ENCODE measurements around the gene ALK. TPM values are rescaled to one million over a fixed set of nuclear protein-coding genes. Genes with fewer than 3 reads are reported as not detected.

ALK gene
- total and polyA plus RNA-seq, 7 experiments from 2014 or later: 0.13 TPM; not detected in 6

GRCh38 chr2:29769847-29770246, 151.5 kb downstream of the ALK start:
- peaks cover 8 to 33% (median 11%) of the 10 kb centered on the region in 5 donors for H3K27me3 Mint-ChIP-seq
- POLR2A ChIA-PET: no interaction called here

GRCh38 chr2:29767606-29768335, 153.6 kb downstream of the ALK start:
- Histone ChIP-seq H3K9me3 (ENCODE audit: control insufficient read depth in 2 of 3, low read length in 3 of 3) (no peaks in the 10 kb centered on the region), H3K4me1 (ENCODE audit: control insufficient read depth in 2 of 2, insufficient read depth in 2 of 2, low read length in 2 of 2) (no peaks in the 10 kb centered on the region), H3K27ac (ENCODE audit: low read depth, low read length) (no peak overlapping the region), H3K4me3 (ENCODE audit: low read length) (no peak overlapping the region), H3K27me3 (ENCODE audit: control insufficient read depth in 2 of 2, insufficient read depth in 2 of 2, low read length in 2 of 2) (no peaks in the 10 kb centered on the region), H3K36me3 (ENCODE audit: control insufficient read depth in 2 of 3, insufficient read depth in 3 of 3, low read length in 3 of 3) (no peaks in the 10 kb centered on the region)
- intact Hi-C loops (cut with micrococcal nuclease): no loop called here
- H3K27me3 Mint-ChIP-seq: peaks cover 4 to 25% (median 6%) of the 10 kb centered on the region in 5 donors
- H3K27ac Mint-ChIP-seq: no peak overlapping the region
- POLR2A ChIA-PET: no interaction called here
- H3K4me1 Mint-ChIP-seq: no peaks in the 10 kb centered on the region
- H3K4me3 Mint-ChIP-seq: no peak overlapping the region
- peaks cover 0 to 4% (median 0%) of the 10 kb centered on the region in 11 donors for H3K9me3 Mint-ChIP-seq
- CTCF ChIA-PET: no interaction called here
- no peaks in the 10 kb centered on the region for H3K36me3 Mint-ChIP-seq
- DNase-seq: no peak
- no peak for ATAC-seq

More at GRCh38 chr2:29769847-29770246, 151.5 kb downstream of the ALK start:
- Histone ChIP-seq H3K27ac (ENCODE audit: low read depth, low read length) (no peak overlapping the region), H3K4me3 (ENCODE audit: low read length) (no peak overlapping the region), H3K36me3 (ENCODE audit: control insufficient read depth in 2 of 3, insufficient read depth in 3 of 3, low read length in 3 of 3) (no peaks in the 10 kb centered on the region), H3K9me3 (ENCODE audit: control insufficient read depth in 2 of 3, low read length in 3 of 3) (no peaks in the 10 kb centered on the region), H3K4me1 (ENCODE audit: control insufficient read depth in 2 of 2, insufficient read depth in 2 of 2, low read length in 2 of 2) (no peaks in the 10 kb centered on the region), H3K27me3 (ENCODE audit: control insufficient read depth in 2 of 2, insufficient read depth in 2 of 2, low read length in 2 of 2) (no peaks in the 10 kb centered on the region)
- Mint-ChIP-seq H3K9me3 (peaks cover 0 to 4% (median 0%) of the 10 kb centered on the region in 11 donors), H3K36me3 (no peaks in the 10 kb centered on the region), H3K4me1 (no peaks in the 10 kb centered on the region), H3K27ac (no peak overlapping the region), H3K4me3 (no peak overlapping the region)
- intact Hi-C loops (cut with micrococcal nuclease): no loop called here
- CTCF ChIA-PET: no interaction called here
- DNase-seq (no peak), ATAC-seq (no peak)

GRCh38 chr2:29766191-29766590, 155.2 kb downstream of the ALK start:
- H3K4me3 ChIP-seq (ENCODE audit: low read length): no peak overlapping the region
- DNase-seq: no peak
- Mint-ChIP-seq H3K4me3 (no peak overlapping the region), H3K4me1 (no peaks in the 10 kb centered on the region), H3K27ac (no peak overlapping the region), H3K9me3 (peaks cover 0 to 4% (median 0%) of the 10 kb centered on the region in 11 donors), H3K27me3 (peaks cover 4 to 16% (median 14%) of the 10 kb centered on the region in 5 donors), H3K36me3 (no peaks in the 10 kb centered on the region)
- ChIA-PET CTCF (no interaction called here), POLR2A (interaction anchor here (0.6 kb wide), 1 partner anchor 1822 kb away, joined by 3 read pairs; no protein-coding TSS in a partner anchor)
- no peak overlapping the region for H3K27ac ChIP-seq (ENCODE audit: low read depth, low read length)
- no peak for ATAC-seq
- H3K36me3 ChIP-seq (ENCODE audit: control insufficient read depth in 2 of 3, insufficient read depth in 3 of 3, low read length in 3 of 3): no peaks in the 10 kb centered on the region
- H3K4me1 ChIP-seq (ENCODE audit: control insufficient read depth in 2 of 2, insufficient read depth in 2 of 2, low read length in 2 of 2): no peaks in the 10 kb centered on the region
- H3K9me3 ChIP-seq (ENCODE audit: control insufficient read depth in 2 of 3, low read length in 3 of 3): no peaks in the 10 kb centered on the region
- intact Hi-C loops (cut with micrococcal nuclease): no loop called here
- no peaks in the 10 kb centered on the region for H3K27me3 ChIP-seq (ENCODE audit: control insufficient read depth in 2 of 2, insufficient read depth in 2 of 2, low read length in 2 of 2)

GRCh38 chr2:29765721-29766120, 155.7 kb downstream of the ALK start:
- no peak overlapping the region for H3K27ac Mint-ChIP-seq
- ChIA-PET CTCF (no interaction called here), POLR2A (interaction anchor here (0.6 kb wide), 1 partner anchor 1821 kb away, joined by 3 read pairs; no protein-coding TSS in a partner anchor)
- Histone ChIP-seq H3K27me3 (ENCODE audit: control insufficient read depth in 2 of 2, insufficient read depth in 2 of 2, low read length in 2 of 2) (no peaks in the 10 kb centered on the region), H3K36me3 (ENCODE audit: control insufficient read depth in 2 of 3, insufficient read depth in 3 of 3, low read length in 3 of 3) (no peaks in the 10 kb centered on the region), H3K9me3 (ENCODE audit: control insufficient read depth in 2 of 3, low read length in 3 of 3) (no peaks in the 10 kb centered on the region), H3K4me1 (ENCODE audit: control insufficient read depth in 2 of 2, insufficient read depth in 2 of 2, low read length in 2 of 2) (no peaks in the 10 kb centered on the region), H3K27ac (ENCODE audit: low read depth, low read length) (no peak overlapping the region), H3K4me3 (ENCODE audit: low read length) (no peak overlapping the region)
- DNase-seq (no peak), ATAC-seq (no peak)
- intact Hi-C loops (cut with micrococcal nuclease): no loop called here
- H3K4me3 Mint-ChIP-seq: no peak overlapping the region
- no peaks in the 10 kb centered on the region for H3K4me1 Mint-ChIP-seq
- no peaks in the 10 kb centered on the region for H3K36me3 Mint-ChIP-seq
- H3K9me3 Mint-ChIP-seq: peaks cover 0 to under 1% (median 0%) of the 10 kb centered on the region in 11 donors
- peaks cover 4 to 15% (median 9%) of the 10 kb centered on the region in 5 donors for H3K27me3 Mint-ChIP-seq

- intact Hi-C loops (cut with micrococcal nuclease): no loop called here
- Mint-ChIP-seq H3K27ac (no peak overlapping the region), H3K4me3 (no peak overlapping the region), H3K36me3 (no peaks in the 10 kb centered on the region), H3K4me1 (no peaks in the 10 kb centered on the region), H3K9me3 (peaks cover 0 to 3% (median 0%) of the 10 kb centered on the region in 11 donors), H3K27me3 (peaks cover 0 to 11% (median 5%) of the 10 kb centered on the region in 5 donors)
- H3K4me1 ChIP-seq (ENCODE audit: control insufficient read depth in 2 of 2, insufficient read depth in 2 of 2, low read length in 2 of 2): no peaks in the 10 kb centered on the region
- H3K27me3 ChIP-seq (ENCODE audit: control insufficient read depth in 2 of 2, insufficient read depth in 2 of 2, low read length in 2 of 2): no peaks in the 10 kb centered on the region
- no peaks in the 10 kb centered on the region for H3K36me3 ChIP-seq (ENCODE audit: control insufficient read depth in 2 of 3, insufficient read depth in 3 of 3, low read length in 3 of 3)
- CTCF ChIA-PET: no interaction called here
- POLR2A ChIA-PET: no interaction called here
- H3K4me3 ChIP-seq (ENCODE audit: low read length): no peak overlapping the region
- no peaks in the 10 kb centered on the region for H3K9me3 ChIP-seq (ENCODE audit: control insufficient read depth in 2 of 3, low read length in 3 of 3)
- ATAC-seq (no peak), DNase-seq (no peak)
- no peak overlapping the region for H3K27ac ChIP-seq (ENCODE audit: low read depth, low read length)
Measured at GRCh38 chr2:29763371-29763770, 158.0 kb downstream of the ALK start.

- Histone ChIP-seq H3K4me3 (ENCODE audit: low read length) (no peak overlapping the region), H3K9me3 (ENCODE audit: control insufficient read depth in 2 of 3, low read length in 3 of 3) (no peaks in the 10 kb centered on the region), H3K36me3 (ENCODE audit: control insufficient read depth in 2 of 3, insufficient read depth in 3 of 3, low read length in 3 of 3) (no peaks in the 10 kb centered on the region), H3K27ac (ENCODE audit: low read depth, low read length) (no peak overlapping the region), H3K4me1 (ENCODE audit: control insufficient read depth in 2 of 2, insufficient read depth in 2 of 2, low read length in 2 of 2) (no peaks in the 10 kb centered on the region), H3K27me3 (ENCODE audit: control insufficient read depth in 2 of 2, insufficient read depth in 2 of 2, low read length in 2 of 2) (no peaks in the 10 kb centered on the region)
- Mint-ChIP-seq H3K36me3 (no peaks in the 10 kb centered on the region), H3K4me1 (no peaks in the 10 kb centered on the region), H3K27me3 (peaks cover 0 to 8% (median 5%) of the 10 kb centered on the region in 5 donors), H3K9me3 (peaks cover 0 to 3% (median 0%) of the 10 kb centered on the region in 11 donors), H3K4me3 (no peak overlapping the region), H3K27ac (no peak overlapping the region)
- no peak for ATAC-seq
- ChIA-PET CTCF (no interaction called here), POLR2A (no interaction called here)
- no peak for DNase-seq
- intact Hi-C loops (cut with micrococcal nuclease): no loop called here
Measured at GRCh38 chr2:29762239-29762638, 159.1 kb downstream of the ALK start.

GRCh38 chr2:29761278-29761677, 160.1 kb downstream of the ALK start:
- H3K4me3 Mint-ChIP-seq: no peak overlapping the region
- Histone ChIP-seq H3K36me3 (ENCODE audit: control insufficient read depth in 2 of 3, insufficient read depth in 3 of 3, low read length in 3 of 3) (no peaks in the 10 kb centered on the region), H3K27me3 (ENCODE audit: control insufficient read depth in 2 of 2, insufficient read depth in 2 of 2, low read length in 2 of 2) (no peaks in the 10 kb centered on the region), H3K4me3 (ENCODE audit: low read length) (no peak overlapping the region), H3K4me1 (ENCODE audit: control insufficient read depth in 2 of 2, insufficient read depth in 2 of 2, low read length in 2 of 2) (no peaks in the 10 kb centered on the region), H3K9me3 (ENCODE audit: control insufficient read depth in 2 of 3, low read length in 3 of 3) (no peaks in the 10 kb centered on the region), H3K27ac (ENCODE audit: low read depth, low read length) (no peak overlapping the region)
- H3K36me3 Mint-ChIP-seq: no peaks in the 10 kb centered on the region
- ATAC-seq (no peak), DNase-seq (no peak)
- no peak overlapping the region for H3K27ac Mint-ChIP-seq
- POLR2A ChIA-PET: no interaction called here
- peaks cover 0 to 3% (median 0%) of the 10 kb centered on the region in 11 donors for H3K9me3 Mint-ChIP-seq
- H3K27me3 Mint-ChIP-seq: peaks cover 0 to 8% (median 5%) of the 10 kb centered on the region in 5 donors
- H3K4me1 Mint-ChIP-seq: no peaks in the 10 kb centered on the region
- CTCF ChIA-PET: no interaction called here
- intact Hi-C loops (cut with micrococcal nuclease): no loop called here

Data from naive thymus-derived CD4-positive, alpha-beta T cell (primary cell).